ENCODE measurements around the gene CDC27.

CDC27 gene

GRCh38 chr17:47210779-47211178 lies 21.7 kb upstream of the CDC27 start:
- no peaks in the 10 kb centered on the region for H3K27me3 Mint-ChIP-seq
- ATAC-seq (ENCODE audit: low read depth) (no peak), DNase-seq (ENCODE audit: low spot score in 2 of 2) (no peak)
- no peak overlapping the region for H3K4me3 Mint-ChIP-seq
- H3K9me3 Mint-ChIP-seq, result no peaks in the 10 kb centered on the region
- no peak overlapping the region for H3K27ac Mint-ChIP-seq
- no peaks in the 10 kb centered on the region for H3K36me3 Mint-ChIP-seq
- H3K4me1 Mint-ChIP-seq, result peaks cover 29% of the 10 kb centered on the region

DNA sequence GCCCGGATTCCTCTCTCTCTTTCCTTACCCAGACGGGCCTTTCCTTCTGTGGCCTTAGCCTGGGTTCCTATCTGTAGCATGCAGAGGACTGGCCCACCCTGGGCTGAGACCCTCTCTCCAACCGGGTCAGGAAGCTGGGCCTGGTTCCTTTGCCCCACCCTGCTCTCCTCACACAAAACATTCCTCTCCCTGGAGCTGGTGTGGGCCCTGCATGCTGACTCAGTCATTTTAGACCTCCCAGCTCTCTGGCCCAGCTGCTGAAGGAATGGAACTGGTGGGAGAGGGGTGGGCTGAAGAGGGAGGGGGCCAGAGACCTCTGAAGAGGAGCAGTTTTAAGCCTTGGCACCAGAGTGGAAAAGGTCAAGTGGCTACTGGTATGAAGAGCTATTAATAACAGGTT lies 21.0 kb upstream of the CDC27 start:
- H3K36me3 Mint-ChIP-seq, result no peaks in the 10 kb centered on the region
- H3K27me3 Mint-ChIP-seq, result no peaks in the 10 kb centered on the region
- ATAC-seq (ENCODE audit: low read depth) (no peak), DNase-seq (ENCODE audit: low spot score in 2 of 2) (no peak)
- no peak overlapping the region for H3K4me3 Mint-ChIP-seq
- H3K9me3 Mint-ChIP-seq, result no peaks in the 10 kb centered on the region
- H3K4me1 Mint-ChIP-seq, result peaks cover 36% of the 10 kb centered on the region
- H3K27ac Mint-ChIP-seq, result no peak overlapping the region

DNA sequence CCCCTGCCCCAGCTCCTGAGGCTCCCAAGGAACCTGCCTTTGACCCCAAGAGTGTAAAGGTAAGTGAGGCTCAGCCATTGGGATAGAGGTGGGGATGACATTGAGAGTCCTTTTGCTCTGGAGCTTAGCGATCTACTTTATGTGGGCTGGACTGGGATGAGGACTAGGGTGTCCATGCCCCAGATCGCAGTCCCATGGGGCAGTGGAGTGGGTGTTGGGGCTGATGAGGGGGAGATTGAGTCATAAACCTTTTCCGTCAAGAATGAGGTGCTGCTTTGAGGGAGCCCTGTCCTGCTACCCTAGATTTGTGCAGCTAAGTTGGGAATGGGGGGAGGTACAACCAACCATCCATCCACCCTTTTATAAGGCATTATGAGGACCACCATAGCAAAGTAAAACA lies 20.4 kb upstream of the CDC27 start:
- no peak overlapping the region for H3K4me3 Mint-ChIP-seq
- no peaks in the 10 kb centered on the region for H3K9me3 Mint-ChIP-seq
- peaks cover 42% of the 10 kb centered on the region for H3K4me1 Mint-ChIP-seq
- H3K27me3 Mint-ChIP-seq, result no peaks in the 10 kb centered on the region
- ATAC-seq (ENCODE audit: low read depth) (no peak), DNase-seq (ENCODE audit: low spot score in 2 of 2) (no peak)
- H3K36me3 Mint-ChIP-seq, result no peaks in the 10 kb centered on the region
- H3K27ac Mint-ChIP-seq, result no peak overlapping the region

GRCh38 chr17:47208744-47209488 lies 19.8 kb upstream of the CDC27 start, which contains the start of gene MYL4:
Gene MYL4, plus strand, starts transcription at chr17:47209348. Its CDS starts 75 bp downstream, at chr17:47209423.
- H3K4me1 Mint-ChIP-seq, result peaks cover 48% of the 10 kb centered on the region
- no peak within 1 kb of the TSS for H3K4me3 Mint-ChIP-seq
- no peaks in the 10 kb centered on the region for H3K36me3 Mint-ChIP-seq
- DNase-seq (ENCODE audit: low spot score in 2 of 2) (no peak), ATAC-seq (ENCODE audit: low read depth) (no peak)
- H3K27ac Mint-ChIP-seq, result peak within 1 kb of the TSS; percentile 92
- H3K27me3 Mint-ChIP-seq, result no peaks in the 10 kb centered on the region
- no peaks in the 10 kb centered on the region for H3K9me3 Mint-ChIP-seq

DNA sequence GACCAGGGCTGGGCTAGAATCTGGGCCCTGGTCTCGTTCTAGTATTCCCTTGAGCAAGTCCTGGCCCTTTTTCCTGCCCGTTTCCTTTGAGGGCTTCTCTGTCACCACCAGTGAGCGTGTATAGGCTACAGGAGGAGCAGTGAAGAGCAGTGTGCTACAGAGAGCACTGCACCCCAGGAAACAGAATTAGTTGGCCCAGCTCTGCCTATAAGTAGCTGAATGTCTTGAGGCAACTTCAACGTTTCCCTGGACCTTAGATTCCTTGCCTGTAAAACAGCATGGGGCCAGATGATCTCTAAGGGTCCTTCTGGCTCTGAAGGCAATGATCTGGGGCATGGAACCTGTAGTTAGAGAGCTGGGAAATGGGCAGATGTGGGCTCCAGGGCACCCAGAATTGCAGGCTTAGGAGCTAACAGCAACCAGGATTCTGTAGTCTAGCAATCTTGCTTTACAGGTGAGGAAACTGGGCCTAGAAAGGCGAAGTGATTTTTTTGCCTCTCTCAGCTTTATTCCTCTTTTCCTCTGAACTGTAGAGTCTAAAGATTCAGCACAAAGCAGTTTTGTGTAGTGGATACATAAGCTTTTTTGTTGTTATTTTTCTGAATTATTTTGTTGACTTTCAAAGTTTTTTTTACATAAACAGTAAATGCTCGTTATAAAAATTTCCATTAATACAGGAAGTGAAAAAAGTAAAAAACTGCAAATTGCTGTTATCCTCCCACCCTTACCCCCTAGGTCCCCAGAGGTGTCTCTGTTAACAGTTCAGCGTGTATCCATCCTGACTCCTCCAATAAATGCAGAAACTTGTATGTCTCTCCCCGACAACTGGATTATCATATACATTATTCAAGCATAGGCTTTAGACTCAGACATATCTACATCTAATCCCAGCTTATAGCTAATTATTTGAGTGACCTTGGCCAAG lies 18.3 kb upstream of the CDC27 start:
- H3K4me3 Mint-ChIP-seq, result peak overlapping the region; percentile 32
- no peak for ATAC-seq (ENCODE audit: low read depth)
- peaks cover 52% of the 10 kb centered on the region for H3K4me1 Mint-ChIP-seq
- H3K9me3 Mint-ChIP-seq, result no peaks in the 10 kb centered on the region
- no peaks in the 10 kb centered on the region for H3K27me3 Mint-ChIP-seq
- peak overlapping the region; percentile 92 for H3K27ac Mint-ChIP-seq
- H3K36me3 Mint-ChIP-seq, result no peaks in the 10 kb centered on the region
- DNase-seq (ENCODE audit: low spot score in 2 of 2), result no peak

GRCh38 chr17:47205419-47205963 lies 16.4 kb upstream of the CDC27 start:
- Mint-ChIP-seq H3K9me3 (no peaks in the 10 kb centered on the region), H3K27me3 (no peaks in the 10 kb centered on the region), H3K4me3 (peak overlapping the region; percentile 86), H3K27ac (peak overlapping the region; percentile 92), H3K36me3 (no peaks in the 10 kb centered on the region), H3K4me1 (peaks cover 52% of the 10 kb centered on the region)
- ATAC-seq (ENCODE audit: low read depth), result peak; percentile 87
- peak; percentile 50 to 66 for DNase-seq (ENCODE audit: low spot score in 2 of 2)

- Mint-ChIP-seq H3K4me1 (peaks cover 57% of the 10 kb centered on the region), H3K9me3 (no peaks in the 10 kb centered on the region), H3K27me3 (no peaks in the 10 kb centered on the region), H3K36me3 (no peaks in the 10 kb centered on the region), H3K4me3 (peak overlapping the region; percentile 86), H3K27ac (peak overlapping the region; percentile 92)
- ATAC-seq (ENCODE audit: low read depth) (peak; percentile 70), DNase-seq (ENCODE audit: low spot score in 2 of 2) (peak; percentile 33 to 39)
These were observed 15.8 kb upstream of the CDC27 start for GRCh38 chr17:47204722-47205418.

DNA sequence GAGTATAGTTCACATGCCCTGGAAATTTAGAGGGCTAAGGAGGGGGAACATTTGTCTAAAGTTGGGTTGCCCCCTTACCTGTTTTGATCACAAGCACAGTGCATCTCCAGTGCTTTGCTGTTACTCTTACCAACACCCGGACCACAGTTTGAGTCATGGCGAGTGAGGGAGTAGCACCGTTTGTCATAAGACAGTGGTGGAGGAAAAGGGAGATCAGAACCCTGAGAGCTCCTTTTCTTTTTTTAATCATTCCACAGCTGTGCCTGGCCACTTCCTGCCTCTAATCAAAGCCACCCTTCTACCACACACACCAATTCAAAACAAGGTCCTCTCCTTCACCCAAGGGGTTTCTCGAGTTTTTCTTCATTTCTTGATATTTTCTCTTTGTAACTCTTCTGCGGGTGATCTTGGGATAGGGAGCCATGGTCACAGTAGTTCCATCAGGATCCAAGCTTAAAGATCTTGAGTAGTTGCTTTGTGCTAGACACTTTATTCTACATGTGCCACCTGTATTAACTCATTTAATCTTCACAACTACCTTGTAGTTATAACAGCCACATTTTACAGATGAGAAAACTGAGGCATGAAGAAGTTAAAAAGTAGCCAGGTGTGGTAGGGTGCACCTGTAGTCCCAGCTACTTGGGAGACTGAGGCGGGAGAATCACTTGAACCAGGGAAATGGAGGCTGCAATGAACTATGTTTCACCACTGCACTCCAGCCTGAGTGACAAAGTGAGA lies 15.1 kb upstream of the CDC27 start:
- Mint-ChIP-seq H3K9me3 (no peaks in the 10 kb centered on the region), H3K27ac (peak overlapping the region; percentile 92), H3K36me3 (no peaks in the 10 kb centered on the region), H3K27me3 (no peaks in the 10 kb centered on the region), H3K4me3 (peak overlapping the region; percentile 86), H3K4me1 (peaks cover 59% of the 10 kb centered on the region)
- no peak for DNase-seq (ENCODE audit: low spot score in 2 of 2)
- no peak for ATAC-seq (ENCODE audit: low read depth)

DNA sequence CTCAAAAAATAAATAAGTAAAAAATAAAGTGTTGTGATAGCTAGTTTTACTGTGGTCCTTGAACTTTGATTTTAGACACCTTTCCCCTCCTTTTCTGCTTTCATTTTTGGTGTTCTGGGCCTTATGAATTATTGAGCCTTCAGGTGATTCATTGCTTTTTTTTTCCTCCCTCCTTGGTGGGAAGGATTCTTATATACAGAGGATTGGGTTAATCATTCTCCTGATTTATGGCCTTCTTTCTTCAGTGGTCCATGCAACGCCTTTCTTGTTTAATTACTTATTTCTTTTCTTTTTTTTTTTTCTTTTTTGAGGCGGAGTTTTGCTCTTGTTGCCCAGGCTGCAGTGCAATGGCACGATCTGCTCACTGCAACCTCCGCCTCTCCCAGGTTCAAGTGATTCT lies 12.1 kb upstream of the CDC27 start:
- DNase-seq (ENCODE audit: low spot score in 2 of 2) (no peak), ATAC-seq (ENCODE audit: low read depth) (no peak)
- no peaks in the 10 kb centered on the region for H3K9me3 Mint-ChIP-seq
- no peak overlapping the region for H3K27ac Mint-ChIP-seq
- H3K36me3 Mint-ChIP-seq, result no peaks in the 10 kb centered on the region
- H3K27me3 Mint-ChIP-seq, result no peaks in the 10 kb centered on the region
- H3K4me1 Mint-ChIP-seq, result peaks cover 39% of the 10 kb centered on the region
- no peak overlapping the region for H3K4me3 Mint-ChIP-seq

GRCh38 chr17:47200325-47200664 lies 11.2 kb upstream of the CDC27 start:
- Mint-ChIP-seq H3K36me3 (no peaks in the 10 kb centered on the region), H3K4me1 (peaks cover 33% of the 10 kb centered on the region), H3K9me3 (no peaks in the 10 kb centered on the region), H3K4me3 (peak overlapping the region; percentile 61), H3K27ac (peak overlapping the region; percentile 87), H3K27me3 (no peaks in the 10 kb centered on the region)
- no peak for DNase-seq (ENCODE audit: low spot score in 2 of 2)
- ATAC-seq (ENCODE audit: low read depth), result peak; percentile 19

DNA sequence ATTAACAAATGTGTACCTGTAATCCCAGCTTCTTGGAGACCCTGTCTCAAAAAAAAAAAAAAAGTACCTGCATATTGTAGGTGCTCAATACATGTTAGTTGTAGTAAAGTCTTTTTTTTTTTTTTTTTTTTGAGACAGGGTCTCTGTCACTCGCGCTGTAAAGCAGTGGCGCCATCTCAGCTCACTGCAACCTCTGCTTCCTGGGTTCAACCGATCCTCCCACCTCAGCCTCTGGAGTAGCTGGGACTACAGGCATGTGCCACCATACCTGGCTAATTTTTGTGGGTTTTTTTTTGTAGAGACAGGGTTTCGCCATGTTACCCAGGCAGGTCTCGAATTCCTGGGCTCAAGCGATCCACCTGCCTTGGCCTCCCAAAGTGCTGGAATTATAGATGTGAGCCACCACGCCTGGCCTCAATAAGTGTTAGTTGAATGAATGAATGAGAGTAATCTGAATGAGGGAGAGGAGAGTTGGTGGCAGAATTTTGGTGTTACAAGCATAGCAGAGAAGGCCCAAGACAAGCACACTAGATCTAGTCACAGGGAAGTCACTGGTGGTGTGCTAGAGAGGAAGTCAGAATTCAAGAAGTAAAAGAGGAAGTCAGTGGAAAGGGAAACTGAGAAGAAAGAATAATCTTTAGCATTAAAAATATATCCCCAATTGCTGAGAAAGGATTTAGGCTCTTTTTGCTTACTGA lies 10.7 kb upstream of the CDC27 start:
- Mint-ChIP-seq H3K9me3 (no peaks in the 10 kb centered on the region), H3K27ac (peak overlapping the region; percentile 87), H3K4me3 (peak overlapping the region; percentile 61), H3K36me3 (no peaks in the 10 kb centered on the region), H3K4me1 (peaks cover 28% of the 10 kb centered on the region), H3K27me3 (no peaks in the 10 kb centered on the region)
- ATAC-seq (ENCODE audit: low read depth) (peak; percentile 80), DNase-seq (ENCODE audit: low spot score in 2 of 2) (peak in 1 of 2 donors; percentile 51)

GRCh38 chr17:47197821-47198220 lies 8.7 kb upstream of the CDC27 start:
- Mint-ChIP-seq H3K27ac (no peak overlapping the region), H3K27me3 (no peaks in the 10 kb centered on the region), H3K4me1 (peaks cover 19% of the 10 kb centered on the region), H3K4me3 (no peak overlapping the region), H3K9me3 (no peaks in the 10 kb centered on the region), H3K36me3 (no peaks in the 10 kb centered on the region)
- ATAC-seq (ENCODE audit: low read depth) (no peak), DNase-seq (ENCODE audit: low spot score in 2 of 2) (no peak)
